Glutamatergic neuron (in vitro differentiated cells): ENCODE results near the gene CCDC121. TPM values are rescaled to one million over a fixed set of nuclear protein-coding genes. Genes with fewer than 3 reads are reported as not detected.

ENCODE experiments used
- DNase-seq: peaks from one replicate; pipeline ENCODE4 v3.0.0; 2022
- H3K27ac Mint-ChIP-seq: one replicate; pipeline ENCODE4 v1.8.0; 2020; ENCODE audit warnings: mild to moderate bottlenecking, mixed read lengths, inconsistent platforms; ENCODE audit not compliant: unreplicated experiment
- H3K27me3 Mint-ChIP-seq: one replicate; pipeline ENCODE4 v1.8.0; 2020; ENCODE audit warnings: mild to moderate bottlenecking, moderate library complexity, mixed read lengths, inconsistent platforms; ENCODE audit not compliant: unreplicated experiment
- H3K36me3 Mint-ChIP-seq: one replicate; pipeline ENCODE4 v1.8.0; 2020; ENCODE audit warnings: mild to moderate bottlenecking, mixed read lengths, inconsistent platforms; ENCODE audit not compliant: unreplicated experiment
- H3K4me1 Mint-ChIP-seq: one replicate; pipeline ENCODE4 v1.8.0; 2020; ENCODE audit warnings: mild to moderate bottlenecking, low read depth, mixed read lengths, inconsistent platforms; ENCODE audit not compliant: unreplicated experiment
- H3K4me3 Mint-ChIP-seq: one replicate; pipeline ENCODE4 v1.8.0; 2020; ENCODE audit warnings: mild to moderate bottlenecking, mixed read lengths, inconsistent platforms; ENCODE audit not compliant: unreplicated experiment
- H3K9me3 Mint-ChIP-seq: one replicate; pipeline ENCODE4 v1.8.0; 2020; ENCODE audit warnings: mild to moderate bottlenecking, moderate library complexity, mixed read lengths, inconsistent platforms; ENCODE audit not compliant: unreplicated experiment
- total RNA-seq: library from RNA; stranded (reverse); fragmentation: NEBNext Ultra II Directional; extraction: Animal tissue kit (Norgen Biotek cat#: 25700); gene quantifications from one replicate; pipeline ENCODE4 v1.2.1, GENCODE V29; 2021; ENCODE audit not compliant: unreplicated experiment
- TF ChIP-seq, protein P1 (sequence below): fragments of 200-600 bp; sonication (generic); IDR thresholded peaks from one replicate; pipeline ENCODE4 v1.5.0; 2021; ENCODE audit not compliant: partially characterized antibody, unreplicated experiment

The CCDC121 gene
- total RNA-seq, 1 donor from 2014 or later = 5.3 TPM

DNA sequence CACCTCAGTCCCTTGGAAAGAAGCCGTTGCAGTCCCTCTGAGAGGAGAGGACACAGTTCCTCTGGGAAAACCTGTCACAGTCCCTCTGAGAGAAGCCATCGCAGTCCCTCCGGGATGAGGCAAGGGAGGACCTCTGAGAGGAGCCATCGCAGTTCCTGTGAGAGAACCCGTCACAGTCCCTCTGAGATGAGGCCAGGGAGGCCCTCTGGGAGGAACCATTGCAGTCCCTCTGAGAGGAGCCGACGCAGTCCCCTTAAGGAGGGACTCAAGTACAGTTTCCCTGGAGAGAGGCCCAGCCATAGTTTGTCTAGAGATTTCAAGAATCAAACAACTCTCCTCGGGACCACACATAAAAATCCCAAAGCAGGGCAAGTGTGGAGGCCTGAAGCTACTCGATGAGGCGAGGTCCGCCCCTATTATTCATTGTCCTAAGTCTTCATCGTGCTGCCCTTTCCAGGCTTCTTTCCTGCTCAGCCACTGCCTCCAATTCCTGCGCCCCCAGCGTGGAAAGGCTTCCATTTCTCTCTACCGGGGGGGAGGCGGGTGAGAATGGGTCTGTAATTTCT, 46.6 kb downstream of the CCDC121 start:
- TF ChIP-seq, protein P1, sequence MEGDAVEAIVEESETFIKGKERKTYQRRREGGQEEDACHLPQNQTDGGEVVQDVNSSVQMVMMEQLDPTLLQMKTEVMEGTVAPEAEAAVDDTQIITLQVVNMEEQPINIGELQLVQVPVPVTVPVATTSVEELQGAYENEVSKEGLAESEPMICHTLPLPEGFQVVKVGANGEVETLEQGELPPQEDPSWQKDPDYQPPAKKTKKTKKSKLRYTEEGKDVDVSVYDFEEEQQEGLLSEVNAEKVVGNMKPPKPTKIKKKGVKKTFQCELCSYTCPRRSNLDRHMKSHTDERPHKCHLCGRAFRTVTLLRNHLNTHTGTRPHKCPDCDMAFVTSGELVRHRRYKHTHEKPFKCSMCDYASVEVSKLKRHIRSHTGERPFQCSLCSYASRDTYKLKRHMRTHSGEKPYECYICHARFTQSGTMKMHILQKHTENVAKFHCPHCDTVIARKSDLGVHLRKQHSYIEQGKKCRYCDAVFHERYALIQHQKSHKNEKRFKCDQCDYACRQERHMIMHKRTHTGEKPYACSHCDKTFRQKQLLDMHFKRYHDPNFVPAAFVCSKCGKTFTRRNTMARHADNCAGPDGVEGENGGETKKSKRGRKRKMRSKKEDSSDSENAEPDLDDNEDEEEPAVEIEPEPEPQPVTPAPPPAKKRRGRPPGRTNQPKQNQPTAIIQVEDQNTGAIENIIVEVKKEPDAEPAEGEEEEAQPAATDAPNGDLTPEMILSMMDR = no peak
- Mint-ChIP-seq H3K27me3 (peaks cover 8% of the 10 kb centered on the region), H3K27ac (peak overlapping the region; percentile 90), H3K9me3 (peaks cover 19% of the 10 kb centered on the region), H3K4me1 (peaks cover 10% of the 10 kb centered on the region), H3K36me3 (peaks cover 33% of the 10 kb centered on the region), H3K4me3 (peak overlapping the region; percentile 99)
- no peak for DNase-seq

DNA sequence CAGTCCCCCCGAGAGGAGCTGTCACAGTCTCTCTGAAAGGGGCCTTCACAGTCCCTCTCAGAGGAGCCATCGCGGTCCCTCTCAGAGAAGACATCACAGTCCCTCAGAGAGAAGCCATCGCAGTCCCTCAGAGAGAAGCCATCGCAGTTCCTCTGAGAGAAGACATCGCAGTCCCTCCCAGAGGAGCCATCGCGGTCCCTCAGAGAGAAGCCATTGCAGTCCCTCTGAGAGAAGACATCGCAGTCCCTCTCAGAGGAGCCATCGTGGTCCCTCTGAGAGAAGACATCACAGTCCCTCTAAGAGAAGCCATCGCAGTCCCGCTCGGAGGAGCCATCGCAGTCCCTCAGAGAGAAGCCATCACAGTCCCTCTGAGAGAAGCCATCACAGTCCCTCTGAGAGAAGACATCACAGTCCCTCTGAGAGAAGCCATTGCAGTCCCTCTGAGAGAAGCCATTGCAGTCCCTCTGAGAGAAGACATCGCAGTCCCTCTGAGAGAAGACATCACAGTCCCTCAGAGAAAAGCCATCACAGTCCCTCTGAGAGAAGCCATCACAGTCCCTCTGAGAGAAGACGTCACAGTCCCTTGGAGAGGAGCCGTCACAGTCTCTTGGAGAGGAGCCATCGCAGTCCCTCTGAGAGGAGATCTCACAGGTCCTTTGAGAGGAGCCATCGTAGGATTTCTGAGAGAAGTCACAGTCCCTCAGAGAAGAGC, 47.2 kb downstream of the CCDC121 start:
- peaks cover 35% of the 10 kb centered on the region for H3K36me3 Mint-ChIP-seq
- no peak overlapping the region for H3K27ac Mint-ChIP-seq
- TF ChIP-seq, protein P1 = no peak
- DNase-seq = no peak
- peaks cover 8% of the 10 kb centered on the region for H3K27me3 Mint-ChIP-seq
- H3K9me3 Mint-ChIP-seq = peaks cover 19% of the 10 kb centered on the region
- peaks cover 10% of the 10 kb centered on the region for H3K4me1 Mint-ChIP-seq
- peak overlapping the region; percentile 99 for H3K4me3 Mint-ChIP-seq

Other genes with a start within 250 kb of the CCDC121 start
- 30.2 TPM for gene ZNF513, start 248.3 kb downstream of the CCDC121 start, total RNA-seq
- 84.9 TPM for gene PPM1G, start 219.4 kb downstream of the CCDC121 start, total RNA-seq
- 142 TPM for gene NRBP1, start 200.4 kb downstream of the CCDC121 start, total RNA-seq
- 4.2 TPM for gene KRTCAP3, start 186.6 kb downstream of the CCDC121 start, total RNA-seq
- 43.6 TPM for gene IFT172, start 139.3 kb downstream of the CCDC121 start, total RNA-seq
- gene FNDC4, start 133.8 kb downstream of the CCDC121 start, total RNA-seq = 15.2 TPM
- 0.61 TPM for gene GCKR, start 132.2 kb downstream of the CCDC121 start, total RNA-seq
- 93.1 TPM for gene ZNF512, start 46.0 kb downstream of the CCDC121 start, total RNA-seq
- gene GPN1, start within 50 bp of the CCDC121 start, total RNA-seq = 37.5 TPM
- 47.4 TPM for gene SUPT7L, start 34.6 kb upstream of the CCDC121 start, total RNA-seq
- gene SLC4A1AP, start 34.9 kb upstream of the CCDC121 start, total RNA-seq = 24.7 TPM
- gene MRPL33, start 142.7 kb upstream of the CCDC121 start, total RNA-seq = 54.2 TPM